HS-5 (cell line): ENCODE results near the gene NRCAM.

Source experiments
- DNase-seq: peaks from one replicate; pipeline ENCODE4 v3.0.0-alpha.2; 2012; ENCODE audit warnings: low read depth

Gene NRCAM

GRCh38 chr7:108245523-108246226 is 210.6 kb downstream of the NRCAM start:
- no peak for DNase-seq

GRCh38 chr7:108244110-108244509 is 212.1 kb downstream of the NRCAM start:
- DNase-seq, result no peak

- no peak for DNase-seq
These were observed 216.6 kb downstream of the NRCAM start for GRCh38 chr7:108239501-108240225.

- DNase-seq, result no peak
These were observed 219.4 kb downstream of the NRCAM start for GRCh38 chr7:108236681-108237415.

GRCh38 chr7:108235451-108236061 is 220.7 kb downstream of the NRCAM start:
- DNase-seq, result peak; percentile 3

GRCh38 chr7:108234971-108235450 is 221.2 kb downstream of the NRCAM start:
- DNase-seq, result peak; percentile 9

GRCh38 chr7:108234281-108234680 is 222.0 kb downstream of the NRCAM start:
- DNase-seq, result peak; percentile 13

- no peak for DNase-seq
These were observed 224.2 kb downstream of the NRCAM start for GRCh38 chr7:108232076-108232475.

- no peak for DNase-seq
These were observed 225.0 kb downstream of the NRCAM start for GRCh38 chr7:108231221-108231620.

- no peak for DNase-seq
These were observed 228.9 kb downstream of the NRCAM start for GRCh38 chr7:108227366-108227765.

GRCh38 chr7:108226816-108227299 is 229.4 kb downstream of the NRCAM start:
- no peak for DNase-seq

GRCh38 chr7:108225531-108226181 is 230.6 kb downstream of the NRCAM start:
- no peak for DNase-seq

- no peak for DNase-seq
These were observed 231.8 kb downstream of the NRCAM start for GRCh38 chr7:108224387-108224786.

GRCh38 chr7:108222236-108222892 is 233.9 kb downstream of the NRCAM start:
- peak; percentile 58 for DNase-seq

GRCh38 chr7:108211382-108212201 is 244.6 kb downstream of the NRCAM start:
- no peak for DNase-seq

- DNase-seq, result no peak
These were observed 245.4 kb downstream of the NRCAM start for GRCh38 chr7:108210796-108211195.

- DNase-seq, result no peak
These were observed 250.9 kb downstream of the NRCAM start for GRCh38 chr7:108205311-108205710.

GRCh38 chr7:108204281-108204796 is 251.9 kb downstream of the NRCAM start:
- DNase-seq, result no peak

GRCh38 chr7:108203537-108203936 is 252.7 kb downstream of the NRCAM start:
- no peak for DNase-seq

GRCh38 chr7:108202743-108203142 is 253.5 kb downstream of the NRCAM start:
- no peak for DNase-seq
